ENCODE data around the gene UBR4.

Gene UBR4

GRCh38 chr1:19074902-19075721 lies 135.0 kb downstream of the UBR4 start:
- peak; percentile 91 for DNase-seq (ENCODE audit: low spot score)
- TF ChIP-seq CTCF (conservative IDR thresholded peaks at IDR 0.05; ENCODE audit: low read depth) = no peak
- peak overlapping the region; percentile 99 for H3K27ac ChIP-seq
- CTCF ChIA-PET = interaction anchor here (0.6 to 2.3 kb wide), 6 partner anchors 19 to 587 kb away, joined by 3 to 10 read pairs (median 4); no protein-coding TSS in a partner anchor
- POLR2A ChIA-PET (ENCODE audit: low non-redundant PET) = interaction anchor here (0.6 kb wide), 1 partner anchor 121 kb away, joined by 3 read pairs; no protein-coding TSS in a partner anchor

- no peak for DNase-seq (ENCODE audit: low spot score)
- ChIA-PET POLR2A (ENCODE audit: low non-redundant PET) (interaction anchor here (0.6 kb wide), 1 partner anchor 120 kb away, joined by 3 read pairs; no protein-coding TSS in a partner anchor), CTCF (interaction anchor here (0.6 to 2.3 kb wide), 8 partner anchors 20 to 192 kb away, joined by 3 to 10 read pairs (median 4); no protein-coding TSS in a partner anchor)
- peak overlapping the region; percentile 99 for H3K27ac ChIP-seq
- TF ChIP-seq CTCF (conservative IDR thresholded peaks at IDR 0.05; ENCODE audit: low read depth) = no peak
Measured at GRCh38 chr1:19074361-19074901, 135.6 kb downstream of the UBR4 start.

GRCh38 chr1:19073311-19074186 lies 136.5 kb downstream of the UBR4 start:
- peak overlapping the region; percentile 99 for H3K27ac ChIP-seq
- peak; percentile 29 for DNase-seq (ENCODE audit: low spot score)
- POLR2A ChIA-PET (ENCODE audit: low non-redundant PET) = interaction anchor here (0.6 kb wide), 1 partner anchor 10 kb away, joined by 3 read pairs; no protein-coding TSS in a partner anchor
- CTCF ChIA-PET = interaction anchor here (0.5 to 1.1 kb wide), 6 partner anchors 32 to 191 kb away, joined by 3 to 5 read pairs (median 4); no protein-coding TSS in a partner anchor
- no peak for TF ChIP-seq CTCF (conservative IDR thresholded peaks at IDR 0.05; ENCODE audit: low read depth)

- ChIA-PET POLR2A (ENCODE audit: low non-redundant PET) (no interaction called here), CTCF (no interaction called here)
- H3K27ac ChIP-seq = peak overlapping the region; percentile 99
- no peak for TF ChIP-seq CTCF (conservative IDR thresholded peaks at IDR 0.05; ENCODE audit: low read depth)
- no peak for DNase-seq (ENCODE audit: low spot score)
Measured at GRCh38 chr1:19072285-19072981, 137.6 kb downstream of the UBR4 start.

- POLR2A ChIA-PET (ENCODE audit: low non-redundant PET) = no interaction called here
- CTCF ChIA-PET = no interaction called here
- DNase-seq (ENCODE audit: low spot score) = no peak
- H3K27ac ChIP-seq = peak overlapping the region; percentile 99
- no peak for TF ChIP-seq CTCF (conservative IDR thresholded peaks at IDR 0.05; ENCODE audit: low read depth)
Measured at GRCh38 chr1:19071674-19072281, 138.3 kb downstream of the UBR4 start.
